GM12891 (cell line): ENCODE measurements around the gene ZBTB42.

Experiments
- DNase-seq: peaks from one replicate; pipeline ENCODE4 v3.0.0; 2011; ENCODE audit warnings: low spot score; ENCODE audit not compliant: insufficient read length
- FAIRE-seq: peaks from 2 replicates; lab custom pipeline; 2011; peaks lifted over from hg19 to GRCh38; lab: Jason Lieb, UNC
- PAX5 ChIP-seq: IDR thresholded peaks from 2 replicates; pipeline ENCODE4 v1.6.1; 2011; ENCODE audit warnings: low read length, moderate library complexity, mild to moderate bottlenecking; ENCODE audit not compliant: insufficient read depth, severe bottlenecking
- POLR2A ChIP-seq: IDR thresholded peaks from 2 replicates; pipeline ENCODE4 v1.6.1; 2011; ENCODE audit warnings: low read depth, low read length, control low read depth
- POLR2AphosphoS5 ChIP-seq: IDR thresholded peaks from 2 replicates; pipeline ENCODE4 v1.6.1; 2011; ENCODE audit warnings: low read depth, low read length, control low read depth
- POU2F2 ChIP-seq: IDR thresholded peaks from 2 replicates; pipeline ENCODE4 v1.6.1; 2011; ENCODE audit warnings: low read depth, mild to moderate bottlenecking, control low read depth, low read length, moderate library complexity
- SPI1 ChIP-seq: IDR thresholded peaks from 2 replicates; pipeline ENCODE4 v1.6.1; 2011; ENCODE audit warnings: low read depth, low read length, control low read depth
- TAF1 ChIP-seq: IDR thresholded peaks from 2 replicates; pipeline ENCODE4 v1.6.1; 2011; ENCODE audit warnings: low read depth, low read length, control low read depth

Gene ZBTB42

DNA sequence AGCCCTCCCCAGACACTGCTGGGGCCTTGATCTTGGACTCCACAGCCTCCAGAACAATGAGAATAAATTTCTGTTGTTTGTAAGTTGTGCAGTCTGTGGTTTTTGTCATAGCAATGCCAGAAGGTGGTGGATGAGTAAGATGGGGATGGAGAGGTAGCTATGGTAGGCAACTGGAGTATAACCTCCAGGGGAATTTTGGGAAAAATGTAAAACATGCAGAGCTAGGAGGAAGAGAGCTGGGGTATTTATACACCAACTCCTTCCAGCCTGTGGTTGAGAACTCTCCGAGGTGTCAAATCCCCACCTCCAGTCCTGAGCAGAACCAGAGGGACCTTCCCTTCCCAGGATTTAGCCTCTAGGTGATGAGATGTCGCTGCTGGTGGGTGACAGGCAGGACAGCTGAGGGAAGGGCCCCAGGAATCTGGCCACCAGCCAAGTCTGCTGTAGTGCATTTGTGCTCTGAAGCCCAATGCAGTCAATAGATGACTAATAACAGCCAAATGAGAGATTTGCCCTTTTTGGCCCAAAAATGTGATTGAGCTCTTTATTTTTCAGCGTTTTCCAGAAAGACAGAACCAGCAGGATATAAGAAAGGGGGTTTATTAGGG, 45.0 kb downstream of the ZBTB42 start:
- DNase-seq (no peak), FAIRE-seq (no peak)
- TF ChIP-seq POLR2A (no peak), POLR2AphosphoS5 (no peak), POU2F2 (no peak), PAX5 (no peak), SPI1 (no peak), TAF1 (no peak)

- TF ChIP-seq PAX5 (no peak), TAF1 (no peak), POLR2A (no peak), POU2F2 (no peak), SPI1 (no peak), POLR2AphosphoS5 (no peak)
- DNase-seq (no peak), FAIRE-seq (no peak)
Observed at GRCh38 chr14:104852280-104852663, 51.4 kb downstream of the ZBTB42 start.
